VCaP (cell line): ENCODE data around the gene LMAN2.

Experiments used
- H3K27ac ChIP-seq: fragments of 450-650 bp; 2 replicates; pipeline ENCODE4 v1.5.1; 2017
- CTCF ChIP-seq: fragments of 450-650 bp; conservative IDR thresholded peaks from 2 replicates; pipeline ENCODE4 v1.5.1; 2017; ENCODE audit warnings: mild to moderate bottlenecking, moderate library complexity

Gene LMAN2

GRCh38 chr5:177393206-177393765, 41.8 kb upstream of the LMAN2 start:
- H3K27ac ChIP-seq = no peak overlapping the region

GRCh38 chr5:177392765-177393164, 41.3 kb upstream of the LMAN2 start:
- H3K27ac ChIP-seq = no peak overlapping the region
- TF ChIP-seq CTCF = no peak

More at GRCh38 chr5:177393206-177393765, 41.8 kb upstream of the LMAN2 start:
- TF ChIP-seq CTCF = no peak

DNA sequence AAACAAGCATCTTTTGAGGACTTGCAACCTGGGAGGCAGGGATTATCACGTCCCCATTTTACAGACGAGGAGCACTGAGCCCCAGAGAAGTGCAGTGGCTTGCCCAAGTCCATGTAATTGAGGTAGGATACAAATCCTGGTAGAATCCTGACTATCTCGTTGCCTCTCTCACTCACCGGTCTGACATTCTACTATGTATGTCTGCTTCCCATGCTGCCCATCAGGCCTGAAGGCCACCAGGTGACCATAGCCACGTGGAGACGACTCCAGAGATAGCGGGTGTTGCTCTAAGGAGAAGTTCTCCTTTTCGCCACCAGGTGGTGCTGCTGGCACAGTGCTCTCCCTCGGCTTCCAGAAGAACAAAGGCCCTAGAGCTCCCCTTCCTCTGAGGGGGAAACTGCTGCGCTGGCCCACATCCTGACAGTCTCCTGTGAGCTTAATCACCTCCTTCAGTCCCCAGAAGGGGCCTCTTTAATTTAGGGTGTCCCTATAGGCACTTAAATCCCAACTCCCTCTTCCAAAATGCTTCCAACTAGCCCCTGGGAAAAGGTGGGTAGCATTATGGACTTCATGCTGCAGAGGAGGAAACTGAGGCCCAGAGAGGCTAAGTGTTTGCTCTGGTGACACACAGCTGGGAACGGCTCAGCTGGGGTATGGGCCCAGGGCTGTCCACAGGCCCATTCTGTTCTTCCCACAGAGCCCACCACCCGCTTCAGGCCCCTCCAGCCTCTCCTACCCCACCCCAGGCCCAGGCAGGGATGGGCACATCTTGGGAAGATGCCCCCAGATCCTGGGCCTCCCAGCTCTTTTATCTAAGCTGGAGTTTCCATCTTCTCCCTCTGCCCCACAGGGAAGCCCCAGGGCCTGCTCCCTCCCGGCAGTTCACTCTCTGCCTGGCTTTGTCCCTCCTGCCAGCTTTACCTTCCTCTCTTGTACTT, 39.2 kb upstream of the LMAN2 start:
- peak overlapping the region; percentile 52 for H3K27ac ChIP-seq

DNA sequence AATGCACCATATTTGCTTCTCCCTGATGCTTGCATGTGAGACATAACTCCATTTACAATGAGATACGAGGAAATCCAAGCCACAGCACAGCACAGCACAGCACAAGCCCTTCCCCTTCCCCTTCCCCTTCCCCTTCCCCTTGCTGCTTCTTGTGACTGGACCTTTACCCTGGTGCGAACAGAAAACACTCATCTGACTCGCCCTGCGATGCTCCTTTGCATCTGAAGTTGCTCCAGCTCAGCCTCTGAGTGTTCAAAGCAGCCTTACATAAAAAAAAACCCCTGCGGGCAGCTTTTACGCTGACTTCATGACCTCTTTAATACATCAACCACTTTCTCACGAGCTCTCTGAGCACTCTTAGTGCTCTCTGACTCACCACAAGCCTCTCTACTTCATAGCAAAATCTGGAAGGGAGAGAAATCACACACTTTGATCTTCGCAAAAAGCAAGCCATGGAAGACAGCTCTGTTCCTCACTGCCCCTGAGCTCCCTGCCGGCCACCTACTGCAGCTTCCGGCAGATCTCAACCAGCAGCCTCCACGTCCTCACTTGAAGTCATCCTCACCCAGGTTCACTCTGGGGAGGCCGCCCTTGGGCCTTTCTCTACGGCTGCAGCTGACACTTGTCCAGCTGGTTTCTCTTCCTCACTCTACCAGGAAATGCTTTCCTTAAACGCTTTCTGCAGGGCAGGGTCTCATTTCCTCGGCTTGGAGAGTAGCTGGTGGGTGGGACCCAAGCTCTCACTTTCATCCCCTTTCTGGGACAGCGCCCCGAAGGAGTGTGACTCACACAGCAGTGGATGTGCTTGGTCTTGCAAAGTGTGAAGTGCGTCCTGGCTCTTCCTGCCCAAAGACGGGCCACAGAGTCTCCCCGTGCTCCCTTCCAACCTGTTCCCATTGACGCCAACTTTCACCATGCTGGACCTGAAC, 38.0 kb upstream of the LMAN2 start:
- no peak for TF ChIP-seq CTCF
- H3K27ac ChIP-seq = peak overlapping the region; percentile 52

More for the DNA sequence above, 39.2 kb upstream of the LMAN2 start:
- peak; percentile 99 for TF ChIP-seq CTCF

- H3K27ac ChIP-seq = peak overlapping the region; percentile 52; the same call in 1 of the 2 replicates
- no peak for TF ChIP-seq CTCF
Observed at GRCh38 chr5:177388521-177389052, 37.1 kb upstream of the LMAN2 start.

- no peak for TF ChIP-seq CTCF
- H3K27ac ChIP-seq = no peak overlapping the region
Observed at GRCh38 chr5:177387405-177387804, 35.9 kb upstream of the LMAN2 start.
